K562 (cell line): Measurements from ENCODE around the gene B2M. TPM values are rescaled to one million over a fixed set of nuclear protein-coding genes. Genes with fewer than 3 reads are reported as not detected.

Experiments used
- DPF2 ChIP-seq: fragments of 450-650 bp; IDR thresholded peaks from 2 replicates; pipeline ENCODE4 v1.6.1; 2016
- FOSL1 ChIP-seq: fragments of 200-800 bp; sonication (Bioruptor generic); conservative IDR thresholded peaks from 2 replicates; pipeline ENCODE4 v1.6.1; 2016; ENCODE audit warnings: missing genetic modification characterization, missing compliant biosample characterization
- MYBL2 ChIP-seq, 2 experiments: fragments of 450-650 bp in 1 of 2; sonication (generic) in 1 of 2; formaldehyde crosslinking in 1 of 2; IDR thresholded peaks; 2 replicates each; pipeline versions ENCODE4 v1.6.1 to v1.8.1; 2017 to 2022; ENCODE audit warnings: borderline replicate concordance in 1 of 2, inconsistent platforms in 1 of 2, low read depth in 1 of 2, mild to moderate bottlenecking in 1 of 2, missing genetic modification reagents in 1 of 2, moderate library complexity in 1 of 2
- NR4A1 ChIP-seq, 2 experiments: fragments of 250-450 bp in 1 of 2; fragments of 450-650 bp in 1 of 2; sonication (Bioruptor Pico) in 1 of 2; IDR thresholded peaks; 2 replicates each; pipeline versions ENCODE4 v1.4.0 to v1.6.1; 2016 to 2020; ENCODE audit warnings: mild to moderate bottlenecking in 2 of 2, missing compliant biosample characterization in 1 of 2, missing genetic modification characterization in 1 of 2, moderate library complexity in 1 of 2
- PCBP2 ChIP-seq: fragments of 200-400 bp; formaldehyde crosslinking; IDR thresholded peaks from 2 replicates; pipeline ENCODE4 v1.6.1; 2018; ENCODE audit warnings: low read length, low read depth, mild to moderate bottlenecking, moderate library complexity; ENCODE audit not compliant: poor library complexity, severe bottlenecking
- REST ChIP-seq, 2 experiments: fragments of 450-650 bp; formaldehyde crosslinking in 1 of 2; IDR thresholded peaks; 2 replicates each; pipeline versions ENCODE4 v1.4.0 to v1.6.1; 2014 to 2020; ENCODE audit warnings: mild to moderate bottlenecking in 2 of 2, borderline replicate concordance in 1 of 2, low read depth in 1 of 2
- TFAP4 ChIP-seq: sonication (generic); formaldehyde crosslinking; IDR thresholded peaks from 2 replicates; pipeline ENCODE4 v1.8.0; 2022; ENCODE audit warnings: missing genetic modification reagents, mild to moderate bottlenecking, moderate library complexity, borderline replicate concordance
- ZNF354B ChIP-seq: fragments of 250-450 bp; sonication (Bioruptor Pico); IDR thresholded peaks from 2 replicates; pipeline ENCODE4 v1.4.0; 2020
- ZNF589 ChIP-seq: fragments of 200-800 bp; sonication (Bioruptor generic); IDR thresholded peaks from 2 replicates; pipeline ENCODE4 v1.6.1; 2016; ENCODE audit warnings: low read depth, missing genetic modification characterization, missing compliant biosample characterization
- polyA plus RNA-seq, 8 experiments: library from polyadenylated mRNA; depleted of rRNA in 4 of 8; stranded (reverse) in 5 of 8; unstranded in 3 of 8; fragments of >200 nt; fragmentation: Nextera tagmentation in 2 of 8; fragmentation: Illumina TruSeq in 1 of 8; extraction: Ambion mirVana in 2 of 8; extraction: Trizol in 1 of 8; gene quantifications; 2 replicates each; pipeline versions ENCODE4 v1.2.1 to v1.2.3, GENCODE V29; 2011 to 2014; ENCODE audit warnings: inconsistent platforms in 1 of 8, missing spikeins in 1 of 8
- total RNA-seq, 7 experiments: library from RNA; depleted of rRNA in 6 of 7; stranded (reverse); fragments of >200 nt in 6 of 7; fragmentation: Illumina TruSeq in 2 of 7; extraction: Trizol in 2 of 7; gene quantifications; 2 replicates each; pipeline versions ENCODE4 v1.2.1 to v1.2.3, GENCODE V29; 2011 to 2021; ENCODE audit warnings: low replicate concordance in 1 of 7
- TF ChIP-seq, protein P1 (sequence below): fragments of 250-450 bp; sonication (Bioruptor Pico); IDR thresholded peaks from 2 replicates; pipeline ENCODE4 v1.5.0; 2020; ENCODE audit warnings: mild to moderate bottlenecking, borderline replicate concordance
- TF ChIP-seq, protein P2 (sequence below): fragments of 250-450 bp; sonication (Bioruptor Pico); IDR thresholded peaks from 2 replicates; pipeline ENCODE4 v1.8.0; 2022; ENCODE audit warnings: inconsistent platforms, mild to moderate bottlenecking, moderate library complexity, borderline replicate concordance

Gene B2M
- total and polyA plus RNA-seq, 9 of the 15 experiments (the other 6 are each of a cell fraction or from before 2014, with no cell fraction given) = 460 to 3,138 (median 1,032) TPM

GRCh38 chr15:44728576-44729407 is 17.5 kb downstream of the B2M start (continued):
- TF ChIP-seq TFAP4 (CRISPR knock-in tag) = peak; percentile 99
- TF ChIP-seq NR4A1 (CRISPR knock-in tag; IDR thresholded peaks at IDR 0.05) = no peak
- TF ChIP-seq NR4A1 (tag; IDR thresholded peaks at IDR 0.05) = no peak
- peak; percentile 90 for TF ChIP-seq DPF2
- no peak for TF ChIP-seq ZNF589 (CRISPR knock-in tag)
- TF ChIP-seq ZNF354B (CRISPR knock-in tag) = no peak
- TF ChIP-seq REST (IDR thresholded peaks at IDR 0.05; ENCODE audit: borderline replicate concordance) = peak; percentile 27; the same call in 1 of the 2 replicates
- TF ChIP-seq REST (CRISPR knock-in tag; IDR thresholded peaks at IDR 0.05; ENCODE audit: low read depth) = no peak
- TF ChIP-seq MYBL2 (IDR thresholded peaks at IDR 0.05; ENCODE audit: low read depth) = peak; percentile 63
- TF ChIP-seq MYBL2 (CRISPR knock-in tag; IDR thresholded peaks at IDR 0.05; ENCODE audit: borderline replicate concordance) = no peak
- TF ChIP-seq, protein P1, sequence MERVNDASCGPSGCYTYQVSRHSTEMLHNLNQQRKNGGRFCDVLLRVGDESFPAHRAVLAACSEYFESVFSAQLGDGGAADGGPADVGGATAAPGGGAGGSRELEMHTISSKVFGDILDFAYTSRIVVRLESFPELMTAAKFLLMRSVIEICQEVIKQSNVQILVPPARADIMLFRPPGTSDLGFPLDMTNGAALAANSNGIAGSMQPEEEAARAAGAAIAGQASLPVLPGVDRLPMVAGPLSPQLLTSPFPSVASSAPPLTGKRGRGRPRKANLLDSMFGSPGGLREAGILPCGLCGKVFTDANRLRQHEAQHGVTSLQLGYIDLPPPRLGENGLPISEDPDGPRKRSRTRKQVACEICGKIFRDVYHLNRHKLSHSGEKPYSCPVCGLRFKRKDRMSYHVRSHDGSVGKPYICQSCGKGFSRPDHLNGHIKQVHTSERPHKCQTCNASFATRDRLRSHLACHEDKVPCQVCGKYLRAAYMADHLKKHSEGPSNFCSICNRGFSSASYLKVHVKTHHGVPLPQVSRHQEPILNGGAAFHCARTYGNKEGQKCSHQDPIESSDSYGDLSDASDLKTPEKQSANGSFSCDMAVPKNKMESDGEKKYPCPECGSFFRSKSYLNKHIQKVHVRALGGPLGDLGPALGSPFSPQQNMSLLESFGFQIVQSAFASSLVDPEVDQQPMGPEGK (CRISPR knock-in tag) = no peak
- TF ChIP-seq, protein P2, sequence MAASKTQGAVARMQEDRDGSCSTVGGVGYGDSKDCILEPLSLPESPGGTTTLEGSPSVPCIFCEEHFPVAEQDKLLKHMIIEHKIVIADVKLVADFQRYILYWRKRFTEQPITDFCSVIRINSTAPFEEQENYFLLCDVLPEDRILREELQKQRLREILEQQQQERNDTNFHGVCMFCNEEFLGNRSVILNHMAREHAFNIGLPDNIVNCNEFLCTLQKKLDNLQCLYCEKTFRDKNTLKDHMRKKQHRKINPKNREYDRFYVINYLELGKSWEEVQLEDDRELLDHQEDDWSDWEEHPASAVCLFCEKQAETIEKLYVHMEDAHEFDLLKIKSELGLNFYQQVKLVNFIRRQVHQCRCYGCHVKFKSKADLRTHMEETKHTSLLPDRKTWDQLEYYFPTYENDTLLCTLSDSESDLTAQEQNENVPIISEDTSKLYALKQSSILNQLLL = no peak
- peak; percentile 93 for TF ChIP-seq FOSL1 (tag)
- no peak for TF ChIP-seq PCBP2
